H4 (cell line): ENCODE results near the gene FAR2. TPM values are rescaled to one million over a fixed set of nuclear protein-coding genes. Genes with fewer than 3 reads are reported as not detected.
"Not testable (repeated sequence)": the region's sequence is repeated elsewhere in the genome, so short reads cannot be mapped to it uniquely, and the experiment has no call there.

Source experiments
- DNase-seq: peaks from one replicate; pipeline ENCODE4 v3.0.0-alpha.2; 2015; ENCODE audit warnings: low spot score
- total RNA-seq: library from RNA; depleted of rRNA; stranded (reverse); fragments of >200 nt; shearing (Covaris generic); gene quantifications from 2 replicates; pipeline ENCODE4 v1.2.3, GENCODE V29; 2014

The FAR2 gene
- total RNA-seq, 1 experiment from 2014 or later, result 3.2 TPM

GRCh38 chr12:29320295-29321085, 171.4 kb downstream of the FAR2 start:
- DNase-seq, result peak; percentile 35

- DNase-seq, result no peak
These were observed 173.1 kb downstream of the FAR2 start for GRCh38 chr12:29322157-29322556.

GRCh38 chr12:29329411-29329810, 180.3 kb downstream of the FAR2 start:
- no peak for DNase-seq

- no peak for DNase-seq
These were observed 184.1 kb downstream of the FAR2 start for GRCh38 chr12:29333178-29333577.

GRCh38 chr12:29334937-29335336, 185.9 kb downstream of the FAR2 start:
- DNase-seq, result no peak

GRCh38 chr12:29337325-29337724, 188.2 kb downstream of the FAR2 start:
- DNase-seq, result no peak

GRCh38 chr12:29343022-29343799, 194.1 kb downstream of the FAR2 start:
- no peak for DNase-seq

GRCh38 chr12:29346769-29347421, 197.8 kb downstream of the FAR2 start:
- DNase-seq, result no peak

GRCh38 chr12:29350080-29350479, 201.0 kb downstream of the FAR2 start:
- DNase-seq, result peak; percentile 4

- DNase-seq, result no peak
These were observed 205.9 kb downstream of the FAR2 start for GRCh38 chr12:29354954-29355353.

GRCh38 chr12:29365091-29365490, 216.0 kb downstream of the FAR2 start:
- no peak for DNase-seq

GRCh38 chr12:29374012-29374411, 224.9 kb downstream of the FAR2 start:
- DNase-seq, result no peak

GRCh38 chr12:29374913-29375312, 225.8 kb downstream of the FAR2 start:
- no peak for DNase-seq

GRCh38 chr12:29376118-29376517, 227.0 kb downstream of the FAR2 start:
- no peak for DNase-seq

GRCh38 chr12:29380536-29381523, 231.8 kb downstream of the FAR2 start, which contains the start of gene ERGIC2:
TSS of gene ERGIC2 (minus strand) at chr12:29381172. CDS start at chr12:29371633, 9,539 bp downstream.
- peak; percentile 98 for DNase-seq

GRCh38 chr12:29382251-29382650, 233.2 kb downstream of the FAR2 start:
- DNase-seq, result no peak

- not testable (repeated sequence) for DNase-seq
These were observed 236.1 kb downstream of the FAR2 start for GRCh38 chr12:29385194-29385593.
